Suprapubic skin (tissue), 4 donors: Measurements from ENCODE around the gene STK25.

Experiments
- EP300 ChIP-seq: sonication (generic); formaldehyde crosslinking; IDR thresholded peaks from one replicate; pipeline ENCODE4 v1.6.1; 2017; ENCODE audit warnings: antibody characterized with exemption
- POLR2A ChIP-seq, 2 donors: fragments of 450-650 bp; IDR thresholded peaks; one replicate each; pipeline ENCODE4 v1.6.1; 2017; ENCODE audit warnings: antibody characterized with exemption in 2 of 2, mild to moderate bottlenecking in 2 of 2, moderate library complexity in 2 of 2
- POLR2AphosphoS5 ChIP-seq, 3 donors: sonication (generic); formaldehyde crosslinking; IDR thresholded peaks; one replicate each; pipeline ENCODE4 v1.6.1; 2017; ENCODE audit warnings: antibody characterized with exemption in 3 of 3
- TF ChIP-seq, protein P1 (sequence below), 2 donors: fragments of 200-600 bp in 1 of 2; fragments of 450-650 bp in 1 of 2; sonication (generic) in 1 of 2; IDR thresholded peaks; one replicate each; pipeline ENCODE4 v1.5.1; 2016 to 2019; ENCODE audit warnings: antibody characterized with exemption in 2 of 2, mild to moderate bottlenecking in 1 of 2, moderate library complexity in 1 of 2

GRCh38 chr2:241501099-241501541, 7.3 kb downstream of the STK25 start:
- TF ChIP-seq, protein P1, sequence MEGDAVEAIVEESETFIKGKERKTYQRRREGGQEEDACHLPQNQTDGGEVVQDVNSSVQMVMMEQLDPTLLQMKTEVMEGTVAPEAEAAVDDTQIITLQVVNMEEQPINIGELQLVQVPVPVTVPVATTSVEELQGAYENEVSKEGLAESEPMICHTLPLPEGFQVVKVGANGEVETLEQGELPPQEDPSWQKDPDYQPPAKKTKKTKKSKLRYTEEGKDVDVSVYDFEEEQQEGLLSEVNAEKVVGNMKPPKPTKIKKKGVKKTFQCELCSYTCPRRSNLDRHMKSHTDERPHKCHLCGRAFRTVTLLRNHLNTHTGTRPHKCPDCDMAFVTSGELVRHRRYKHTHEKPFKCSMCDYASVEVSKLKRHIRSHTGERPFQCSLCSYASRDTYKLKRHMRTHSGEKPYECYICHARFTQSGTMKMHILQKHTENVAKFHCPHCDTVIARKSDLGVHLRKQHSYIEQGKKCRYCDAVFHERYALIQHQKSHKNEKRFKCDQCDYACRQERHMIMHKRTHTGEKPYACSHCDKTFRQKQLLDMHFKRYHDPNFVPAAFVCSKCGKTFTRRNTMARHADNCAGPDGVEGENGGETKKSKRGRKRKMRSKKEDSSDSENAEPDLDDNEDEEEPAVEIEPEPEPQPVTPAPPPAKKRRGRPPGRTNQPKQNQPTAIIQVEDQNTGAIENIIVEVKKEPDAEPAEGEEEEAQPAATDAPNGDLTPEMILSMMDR (IDR thresholded peaks at IDR 0.05), result no peak
- TF ChIP-seq EP300 (no peak), POLR2A (IDR thresholded peaks at IDR 0.05) (no peak), POLR2AphosphoS5 (IDR thresholded peaks at IDR 0.05) (no peak)
